GM23248 (cell line): ENCODE measurements around the gene RCOR1. TPM values are rescaled to one million over a fixed set of nuclear protein-coding genes. Genes with fewer than 3 reads are reported as not detected.

Source experiments
- DNase-seq: peaks from one replicate; pipeline ENCODE4 v3.0.0-alpha.2; 2015
- H2AFZ ChIP-seq: fragments of 200-600 bp; sonication (generic); 2 replicates; pipeline ENCODE4 v1.6.1; 2016; ENCODE audit warnings: antibody characterized with exemption
- H3F3A ChIP-seq: fragments of 200-600 bp; sonication (generic); 2 replicates; pipeline ENCODE4 v1.6.1; 2016; ENCODE audit warnings: mild to moderate bottlenecking, antibody characterized with exemption, mixed run types; ENCODE audit not compliant: insufficient read depth
- H3K27ac ChIP-seq: fragments of 200-600 bp; sonication (generic); 2 replicates; pipeline ENCODE4 v1.5.1; 2016; ENCODE audit warnings: mild to moderate bottlenecking
- H3K27me3 ChIP-seq: fragments of 200-600 bp; sonication (generic); replicated peaks from 2 replicates; pipeline ENCODE4 v1.6.1; 2016; ENCODE audit warnings: mild to moderate bottlenecking; ENCODE audit not compliant: insufficient read depth
- H3K36me3 ChIP-seq: fragments of 200-600 bp; sonication (generic); 2 replicates; pipeline ENCODE4 v1.6.1; 2016; ENCODE audit warnings: low read depth, mild to moderate bottlenecking
- H3K4me1 ChIP-seq: fragments of 200-600 bp; sonication (generic); 2 replicates; pipeline ENCODE4 v1.6.1; 2016; ENCODE audit warnings: mild to moderate bottlenecking; ENCODE audit not compliant: insufficient read depth
- H3K4me2 ChIP-seq: fragments of 200-600 bp; sonication (generic); one replicate; pipeline ENCODE4 v1.6.1; 2016; ENCODE audit warnings: mild to moderate bottlenecking; ENCODE audit not compliant: unreplicated experiment
- H3K4me3 ChIP-seq: fragments of 200-600 bp; sonication (generic); 2 replicates; pipeline ENCODE4 v1.5.1; 2016; ENCODE audit warnings: mild to moderate bottlenecking
- H3K79me2 ChIP-seq: fragments of 200-600 bp; sonication (generic); 2 replicates; pipeline ENCODE4 v1.6.1; 2016; ENCODE audit warnings: mild to moderate bottlenecking; ENCODE audit not compliant: insufficient read depth
- H3K9ac ChIP-seq: fragments of 200-600 bp; sonication (generic); 2 replicates; pipeline ENCODE4 v1.6.1; 2016; ENCODE audit warnings: mild to moderate bottlenecking
- H3K9me2 ChIP-seq: fragments of 200-600 bp; sonication (generic); 2 replicates; pipeline ENCODE4 v1.6.1; 2016; ENCODE audit warnings: mixed run types, mild to moderate bottlenecking, moderate library complexity; ENCODE audit not compliant: insufficient read depth
- H3K9me3 ChIP-seq: fragments of 200-600 bp; sonication (generic); one replicate; pipeline ENCODE4 v1.6.1; 2017; ENCODE audit warnings: low read depth
- H4K20me1 ChIP-seq: fragments of 200-600 bp; sonication (generic); 2 replicates; pipeline ENCODE4 v1.6.0; 2016; ENCODE audit not compliant: insufficient read depth
- EZH2 ChIP-seq: fragments of 200-600 bp; sonication (generic); IDR thresholded peaks from 2 replicates; pipeline ENCODE4 v1.6.1; 2018; ENCODE audit warnings: antibody characterized with exemption, mild to moderate bottlenecking; ENCODE audit not compliant: insufficient read depth, poor library complexity, severe bottlenecking
- EZH2phosphoT487 ChIP-seq: fragments of 200-600 bp; sonication (generic); IDR thresholded peaks from 2 replicates; pipeline ENCODE4 v1.6.1; 2018; ENCODE audit warnings: antibody characterized with exemption, moderate library complexity, mild to moderate bottlenecking, low read depth; ENCODE audit not compliant: insufficient read depth
- WGBS, 2 experiments: methylation state at CpG; one replicate each; pipeline ENCODE4 v1.1.6; 2015 to 2017; ENCODE audit warnings: low lambda C conversion rate in 2 of 2, low coverage in 1 of 2; ENCODE audit errors: missing lambda C conversion rate in 2 of 2; 5-methylcytosine and 5-hydroxymethylcytosine counted together
- in situ Hi-C: fragments of 300-500 bp; cut with MboI; formaldehyde crosslinking; loops from 2 replicates; pipeline ENCODE4 v1.15.0; 2020
- polyA plus RNA-seq: library from polyadenylated mRNA; unstranded; fragments of >200 nt; fragmentation: Nextera tagmentation; extraction: Ambion mirVana; gene quantifications from 2 replicates; pipeline ENCODE4 v1.2.1, GENCODE V29; 2016
- total RNA-seq: library from RNA; depleted of rRNA; stranded (reverse); fragments of >200 nt; shearing (Covaris generic); gene quantifications from 2 replicates; pipeline ENCODE4 v1.2.3, GENCODE V29; 2014

Gene RCOR1
- total and polyA plus RNA-seq, 2 experiments from 2014 or later, result 3.2 to 15.6 TPM

DNA sequence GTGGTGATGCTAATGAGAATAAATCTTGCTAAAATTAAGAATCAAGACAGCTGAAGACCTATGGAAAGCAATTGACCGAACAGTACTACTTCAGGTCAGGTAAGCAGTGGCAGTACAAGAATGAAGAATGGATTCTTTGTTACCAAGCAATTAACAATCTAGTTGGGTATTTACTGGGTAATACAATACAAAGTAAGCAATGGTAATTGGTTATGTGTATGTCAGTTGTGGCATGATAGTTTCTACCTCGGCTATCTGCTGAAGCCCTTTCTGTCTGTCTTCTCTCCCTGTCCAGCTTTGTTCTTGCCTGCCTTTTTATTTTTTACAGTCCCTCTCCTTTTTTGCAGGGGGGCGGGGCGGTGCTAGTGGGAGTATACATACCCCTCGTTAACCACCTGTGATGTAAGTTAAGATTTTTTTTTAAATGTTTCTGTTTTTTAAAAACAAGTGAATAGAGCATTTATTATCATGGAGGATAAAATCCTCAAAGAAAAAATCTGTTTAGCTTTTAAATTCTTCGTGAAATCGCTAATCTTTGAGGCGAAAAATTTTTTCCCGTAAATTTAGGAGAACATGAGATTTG is 75.9 kb downstream of the RCOR1 start:
- DNase-seq, result no peak
- Histone ChIP-seq H3K9me2 (no peaks in the 10 kb centered on the region; the same call in 1 of the 2 replicates), H3K4me3 (no peak overlapping the region), H3K27ac (no peak overlapping the region), H4K20me1 (peaks cover 14% of the 10 kb centered on the region; the same call in 1 of the 2 replicates), H3K79me2 (peaks cover 100% of the 10 kb centered on the region), H3K4me2 (no peak overlapping the region), H3K9me3 (no peaks in the 10 kb centered on the region), H3K27me3 (no peaks in the 10 kb centered on the region), H2AFZ (no peak overlapping the region), H3K9ac (no peak overlapping the region), H3K36me3 (no peaks in the 10 kb centered on the region), H3F3A (no peaks in the 10 kb centered on the region), H3K4me1 (no peaks in the 10 kb centered on the region)
- in situ Hi-C loops, result no loop called here
- WGBS, 2 experiments, result 92% methylated on average over 9 of the region's 9 CpGs
- no peak for TF ChIP-seq EZH2
- no peak for TF ChIP-seq EZH2phosphoT487

DNA sequence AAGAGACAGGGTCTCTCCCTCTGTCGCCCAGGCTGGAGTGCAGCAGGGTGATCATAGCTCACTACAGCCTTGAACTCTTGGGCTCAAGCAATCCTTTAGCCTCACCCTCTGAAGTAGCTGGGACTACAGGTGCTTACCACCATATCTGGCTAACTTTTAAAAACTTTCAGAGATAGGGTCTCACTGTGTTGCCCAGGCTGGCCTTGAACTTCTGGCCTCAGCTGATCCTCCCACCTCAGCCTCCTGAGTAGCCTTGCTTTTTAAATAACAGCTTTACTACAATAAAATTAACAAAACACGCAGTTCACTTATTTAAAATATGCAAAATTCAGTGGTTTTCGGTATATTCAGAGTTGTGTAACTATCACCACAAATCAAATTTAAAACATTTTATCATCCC is 79.0 kb downstream of the RCOR1 start:
- WGBS, 2 experiments, result 83 to 89% methylated on average over 3 of the region's 3 CpGs
- in situ Hi-C loops, result no loop called here
- H4K20me1 ChIP-seq, result peaks cover 8% of the 10 kb centered on the region; the same call in 1 of the 2 replicates

DNA sequence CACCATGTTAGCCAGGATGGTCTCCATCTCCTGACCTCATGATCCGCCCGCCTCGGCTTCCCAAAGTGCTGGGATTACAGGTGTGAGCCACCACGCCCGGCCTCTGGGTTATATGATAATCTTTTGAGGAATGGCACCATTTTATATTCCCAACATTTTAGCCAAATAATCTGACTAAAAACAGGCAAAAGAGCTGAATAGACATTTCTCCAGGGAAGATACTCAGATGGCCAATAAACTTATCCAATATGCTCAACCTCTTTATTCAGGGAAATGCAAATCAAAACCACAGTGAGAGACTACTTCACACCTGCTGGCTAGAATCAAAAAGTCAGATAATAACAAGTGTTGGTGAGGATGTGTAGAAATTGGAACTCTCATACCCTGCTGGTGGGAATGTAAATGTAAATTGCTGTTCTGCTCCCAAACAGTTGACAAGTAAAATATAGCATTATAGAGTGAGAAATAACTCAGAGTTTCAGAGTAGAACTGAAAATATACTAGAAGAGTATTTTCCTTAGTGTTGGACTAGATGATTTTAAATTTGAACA is 80.0 kb downstream of the RCOR1 start:
- Histone ChIP-seq H3K79me2 (peaks cover 84% of the 10 kb centered on the region), H3F3A (peaks cover 7% of the 10 kb centered on the region; the same call in 1 of the 2 replicates), H4K20me1 (peaks cover 8% of the 10 kb centered on the region; the same call in 1 of the 2 replicates), H3K27me3 (no peaks in the 10 kb centered on the region), H3K4me3 (no peak overlapping the region), H3K36me3 (no peaks in the 10 kb centered on the region), H3K27ac (no peak overlapping the region), H3K9ac (no peak overlapping the region), H3K4me2 (no peak overlapping the region), H3K9me3 (no peaks in the 10 kb centered on the region), H3K4me1 (peaks cover 7% of the 10 kb centered on the region; the same call in 1 of the 2 replicates), H2AFZ (no peak overlapping the region), H3K9me2 (no peaks in the 10 kb centered on the region)
- TF ChIP-seq EZH2phosphoT487 (no peak), EZH2 (no peak)
- in situ Hi-C loops, result no loop called here
- 96 to 100% methylated on average over 5 of the region's 5 CpGs for WGBS, 2 experiments
- no peak for DNase-seq

More for the DNA sequence above, 79.0 kb downstream of the RCOR1 start:
- no peak overlapping the region for H3K27ac ChIP-seq
- peaks cover 7% of the 10 kb centered on the region; the same call in 1 of the 2 replicates for H3F3A ChIP-seq
- H3K79me2 ChIP-seq, result peaks cover 94% of the 10 kb centered on the region
- H3K9me2 ChIP-seq, result no peaks in the 10 kb centered on the region
- no peak overlapping the region for H3K9ac ChIP-seq
- peaks cover 7% of the 10 kb centered on the region; the same call in 1 of the 2 replicates for H3K4me1 ChIP-seq
- H3K4me2 ChIP-seq, result no peak overlapping the region
- no peaks in the 10 kb centered on the region for H3K27me3 ChIP-seq
- no peaks in the 10 kb centered on the region for H3K9me3 ChIP-seq
- H3K4me3 ChIP-seq, result no peak overlapping the region
- DNase-seq, result no peak
- TF ChIP-seq EZH2, result no peak
- TF ChIP-seq EZH2phosphoT487, result no peak
- H3K36me3 ChIP-seq, result no peaks in the 10 kb centered on the region
- no peak overlapping the region for H2AFZ ChIP-seq

DNA sequence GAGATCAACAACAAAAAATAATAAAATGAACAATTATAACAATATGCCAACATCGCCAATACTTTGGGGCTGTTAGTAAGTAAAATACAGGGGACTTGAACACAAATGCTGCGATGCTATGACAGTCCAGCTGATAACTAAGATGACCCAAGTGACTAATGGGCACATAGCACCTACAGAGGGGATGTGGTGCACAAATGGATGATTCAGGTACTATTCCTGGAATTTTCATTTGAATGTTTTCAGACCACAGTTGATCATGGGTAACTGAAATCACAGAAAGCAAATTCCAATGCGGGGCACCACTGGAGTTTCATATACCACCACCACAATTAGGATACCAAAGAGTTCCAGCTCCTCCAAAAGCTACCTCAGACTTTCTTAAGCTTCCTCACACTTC is 82.9 kb downstream of the RCOR1 start:
- in situ Hi-C loops, result no loop called here
- Histone ChIP-seq H4K20me1 (peaks cover 8% of the 10 kb centered on the region; the same call in 1 of the 2 replicates), H3K4me3 (no peak overlapping the region), H2AFZ (no peak overlapping the region), H3K9me3 (no peaks in the 10 kb centered on the region), H3F3A (peaks cover 7% of the 10 kb centered on the region; the same call in 1 of the 2 replicates), H3K9ac (no peak overlapping the region), H3K36me3 (no peaks in the 10 kb centered on the region), H3K79me2 (peaks cover 78% of the 10 kb centered on the region), H3K27me3 (no peaks in the 10 kb centered on the region), H3K27ac (no peak overlapping the region), H3K4me2 (no peak overlapping the region), H3K4me1 (peaks cover 7% of the 10 kb centered on the region; the same call in 1 of the 2 replicates), H3K9me2 (no peaks in the 10 kb centered on the region)
- WGBS, 2 experiments, result 96 to 98% methylated on average over 3 of the region's 3 CpGs
- DNase-seq, result no peak
- no peak for TF ChIP-seq EZH2
- no peak for TF ChIP-seq EZH2phosphoT487
